SU-DHL-6 (cell line): ENCODE measurements around the gene FREY1.

Source experiments
- H2AFZ ChIP-seq: fragments of 200-600 bp; sonication (generic); 2 replicates; pipeline ENCODE4 v1.6.1; 2014; ENCODE audit warnings: low read depth, mild to moderate bottlenecking, moderate library complexity, mixed read lengths, antibody characterized with exemption, low read length; ENCODE audit not compliant: severe bottlenecking
- H3F3A ChIP-seq: fragments of 200-600 bp; shearing (Covaris generic); 2 replicates; pipeline ENCODE4 v1.6.0; 2016; ENCODE audit warnings: antibody characterized with exemption, mild to moderate bottlenecking; ENCODE audit not compliant: insufficient read depth
- H3K27ac ChIP-seq: fragments of 200-600 bp; sonication (generic); 2 replicates; pipeline ENCODE4 v1.5.1; 2016; ENCODE audit warnings: low read depth, mild to moderate bottlenecking, low read length, moderate library complexity, mixed read lengths
- H3K27me3 ChIP-seq: fragments of 200-600 bp; sonication (generic), shearing (Covaris generic); 2 replicates; pipeline ENCODE4 v1.6.0; 2014; ENCODE audit warnings: mild to moderate bottlenecking, low read length
- H3K36me3 ChIP-seq: fragments of 200-600 bp; sonication (generic); 2 replicates; pipeline ENCODE4 v1.6.1; 2014; ENCODE audit warnings: mild to moderate bottlenecking, low read length, mixed read lengths
- H3K4me2 ChIP-seq: fragments of 300-600, 200-600 bp; shearing (Covaris generic), sonication (generic); 2 replicates; pipeline ENCODE4 v1.6.0; 2014; ENCODE audit warnings: low read length, low read depth, mild to moderate bottlenecking; ENCODE audit not compliant: poor library complexity, severe bottlenecking
- H3K4me3 ChIP-seq: fragments of 200-600 bp; sonication (generic); 2 replicates; pipeline ENCODE4 v1.5.1; 2014; ENCODE audit warnings: antibody characterized with exemption, low read length, mild to moderate bottlenecking, mixed read lengths; ENCODE audit not compliant: insufficient read depth, poor library complexity, severe bottlenecking
- H3K79me2 ChIP-seq: fragments of 200-600 bp; sonication (generic); 2 replicates; pipeline ENCODE4 v1.6.1; 2014; ENCODE audit warnings: mild to moderate bottlenecking, low read length, moderate library complexity; ENCODE audit not compliant: insufficient read depth
- H3K9ac ChIP-seq: fragments of 200-600 bp; sonication (generic); 2 replicates; pipeline ENCODE4 v1.7.0; 2014; ENCODE audit warnings: mild to moderate bottlenecking, low read length
- H3K9me2 ChIP-seq: fragments of 200-600 bp; sonication (generic); replicated peaks from 2 replicates; pipeline ENCODE4 v1.6.1; 2014; ENCODE audit warnings: low read length; ENCODE audit not compliant: insufficient read depth
- H3K9me3 ChIP-seq: fragments of 200-600 bp; sonication (generic); 2 replicates; pipeline ENCODE4 v1.6.1; 2014; ENCODE audit warnings: low read length, mixed read lengths; ENCODE audit not compliant: insufficient read depth
- H4K20me1 ChIP-seq: fragments of 200-600 bp; sonication (generic); 2 replicates; pipeline ENCODE4 v1.6.1; 2014; ENCODE audit warnings: low read depth, mild to moderate bottlenecking, antibody characterized with exemption, low read length, moderate library complexity, mixed read lengths
- EZH2phosphoT487 ChIP-seq: fragments of 200-600 bp; sonication (generic), shearing (Covaris generic); conservative IDR thresholded peaks from 2 replicates; pipeline ENCODE4 v1.6.1; 2018; ENCODE audit warnings: mild to moderate bottlenecking, antibody characterized with exemption, low read length, moderate library complexity, mixed read lengths
- TF ChIP-seq, protein P1 (sequence below): fragments of 200-600 bp; sonication (generic); IDR thresholded peaks from one replicate; pipeline ENCODE4 v1.5.1; 2017; ENCODE audit warnings: antibody characterized with exemption, mild to moderate bottlenecking, low read length, moderate library complexity; ENCODE audit not compliant: insufficient read depth, poor library complexity, severe bottlenecking

FREY1 gene

DNA sequence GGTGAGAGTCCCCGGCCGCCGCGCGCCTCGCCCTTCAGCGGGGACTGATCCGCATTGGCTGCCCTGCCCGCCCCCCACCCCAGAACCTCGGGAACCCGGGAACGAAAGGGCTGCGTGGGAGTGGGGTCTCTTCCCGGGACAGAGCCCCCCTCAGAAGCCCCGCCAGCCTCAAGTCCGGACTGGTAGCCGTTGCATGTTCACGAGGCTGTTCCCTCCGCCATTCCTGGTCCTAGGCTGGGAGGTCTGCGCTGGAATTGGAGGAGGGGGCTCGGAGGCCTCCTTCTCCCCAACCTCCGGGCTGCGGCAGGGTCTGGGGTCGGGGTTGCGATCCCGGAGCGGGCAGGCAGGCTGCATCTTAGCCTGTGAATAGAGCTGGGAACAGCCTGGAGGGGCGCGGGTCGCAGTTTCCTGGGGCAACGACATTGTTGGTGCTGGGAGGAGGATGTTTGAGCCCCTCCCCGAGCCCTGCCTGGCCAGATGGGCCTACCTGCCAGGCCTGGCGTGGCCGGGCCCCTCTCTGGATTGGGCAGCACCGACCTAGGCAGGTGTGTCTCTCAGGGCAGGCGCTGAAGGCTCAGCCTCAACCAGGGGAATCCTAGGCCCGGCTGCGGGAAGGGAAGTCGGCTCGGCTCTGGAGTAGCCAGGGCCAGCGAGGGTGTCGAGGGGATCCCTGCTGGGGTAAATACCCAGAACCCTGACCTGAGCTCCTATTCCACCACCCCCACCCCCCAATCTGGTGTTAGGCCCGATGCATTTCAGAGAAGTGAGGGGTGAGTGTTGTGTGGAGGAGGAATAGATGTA, 20.9 kb downstream of the FREY1 start:
- no peaks in the 10 kb centered on the region for H4K20me1 ChIP-seq

DNA sequence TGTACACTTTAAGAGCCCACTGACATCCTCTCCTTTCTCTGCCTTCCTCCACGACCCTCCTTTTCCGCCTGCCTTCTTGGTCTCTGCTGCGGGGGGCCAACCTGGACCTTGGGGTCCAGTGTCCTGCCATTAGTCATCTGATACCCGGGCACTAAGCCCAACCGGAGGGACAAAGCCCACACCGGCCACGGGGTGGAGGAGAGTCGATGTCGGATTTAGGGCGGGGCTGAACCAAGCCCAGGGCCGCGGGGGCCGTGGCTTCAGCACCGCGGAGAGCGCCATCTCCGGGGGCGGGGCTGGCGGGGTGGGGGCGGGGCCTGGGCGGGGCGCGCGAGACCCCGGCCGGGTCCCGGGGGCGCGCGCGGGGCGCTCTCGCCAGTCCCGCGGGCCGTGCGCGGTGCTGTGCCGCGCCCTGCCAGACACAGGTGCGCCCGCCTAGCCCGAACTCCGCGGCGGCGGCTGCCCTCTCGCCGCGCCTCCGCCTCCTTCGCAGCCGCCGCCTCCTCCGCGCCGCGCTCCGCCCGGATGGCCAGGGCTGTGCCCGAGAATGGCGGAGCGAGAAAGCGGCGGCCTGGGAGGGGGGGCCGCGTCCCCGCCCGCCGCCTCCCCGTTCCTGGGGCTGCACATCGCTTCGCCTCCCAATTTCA, 21.7 kb downstream of the FREY1 start, which contains the start of gene MAPK8IP1:
Gene MAPK8IP1 (plus strand): TSS at position 378 of the 647 bp plus-strand sequence. CDS start 170 bp downstream, at position 548.
- peak within 1 kb of the TSS; percentile 31; the same call in 1 of the 2 replicates for H3K9ac ChIP-seq
- TF ChIP-seq, protein P1, sequence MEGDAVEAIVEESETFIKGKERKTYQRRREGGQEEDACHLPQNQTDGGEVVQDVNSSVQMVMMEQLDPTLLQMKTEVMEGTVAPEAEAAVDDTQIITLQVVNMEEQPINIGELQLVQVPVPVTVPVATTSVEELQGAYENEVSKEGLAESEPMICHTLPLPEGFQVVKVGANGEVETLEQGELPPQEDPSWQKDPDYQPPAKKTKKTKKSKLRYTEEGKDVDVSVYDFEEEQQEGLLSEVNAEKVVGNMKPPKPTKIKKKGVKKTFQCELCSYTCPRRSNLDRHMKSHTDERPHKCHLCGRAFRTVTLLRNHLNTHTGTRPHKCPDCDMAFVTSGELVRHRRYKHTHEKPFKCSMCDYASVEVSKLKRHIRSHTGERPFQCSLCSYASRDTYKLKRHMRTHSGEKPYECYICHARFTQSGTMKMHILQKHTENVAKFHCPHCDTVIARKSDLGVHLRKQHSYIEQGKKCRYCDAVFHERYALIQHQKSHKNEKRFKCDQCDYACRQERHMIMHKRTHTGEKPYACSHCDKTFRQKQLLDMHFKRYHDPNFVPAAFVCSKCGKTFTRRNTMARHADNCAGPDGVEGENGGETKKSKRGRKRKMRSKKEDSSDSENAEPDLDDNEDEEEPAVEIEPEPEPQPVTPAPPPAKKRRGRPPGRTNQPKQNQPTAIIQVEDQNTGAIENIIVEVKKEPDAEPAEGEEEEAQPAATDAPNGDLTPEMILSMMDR = no peak
- no peak for TF ChIP-seq EZH2phosphoT487

More for the DNA sequence above, 20.9 kb downstream of the FREY1 start:
- no peak for TF ChIP-seq EZH2phosphoT487
- TF ChIP-seq, protein P1 = no peak
- no peaks in the 10 kb centered on the region for H3K27me3 ChIP-seq
- H3K4me2 ChIP-seq = peak overlapping the region; percentile 43
- H3K79me2 ChIP-seq = no peaks in the 10 kb centered on the region
- no peak overlapping the region for H3K27ac ChIP-seq
- H3K9me3 ChIP-seq = no peaks in the 10 kb centered on the region
- no peaks in the 10 kb centered on the region for H3K36me3 ChIP-seq
- H3K9me2 ChIP-seq = no peaks in the 10 kb centered on the region
- no peak overlapping the region for H3K4me3 ChIP-seq
- no peak overlapping the region for H2AFZ ChIP-seq
- H3K9ac ChIP-seq = peak overlapping the region; percentile 31; the same call in 1 of the 2 replicates
- H3F3A ChIP-seq = no peaks in the 10 kb centered on the region

DNA sequence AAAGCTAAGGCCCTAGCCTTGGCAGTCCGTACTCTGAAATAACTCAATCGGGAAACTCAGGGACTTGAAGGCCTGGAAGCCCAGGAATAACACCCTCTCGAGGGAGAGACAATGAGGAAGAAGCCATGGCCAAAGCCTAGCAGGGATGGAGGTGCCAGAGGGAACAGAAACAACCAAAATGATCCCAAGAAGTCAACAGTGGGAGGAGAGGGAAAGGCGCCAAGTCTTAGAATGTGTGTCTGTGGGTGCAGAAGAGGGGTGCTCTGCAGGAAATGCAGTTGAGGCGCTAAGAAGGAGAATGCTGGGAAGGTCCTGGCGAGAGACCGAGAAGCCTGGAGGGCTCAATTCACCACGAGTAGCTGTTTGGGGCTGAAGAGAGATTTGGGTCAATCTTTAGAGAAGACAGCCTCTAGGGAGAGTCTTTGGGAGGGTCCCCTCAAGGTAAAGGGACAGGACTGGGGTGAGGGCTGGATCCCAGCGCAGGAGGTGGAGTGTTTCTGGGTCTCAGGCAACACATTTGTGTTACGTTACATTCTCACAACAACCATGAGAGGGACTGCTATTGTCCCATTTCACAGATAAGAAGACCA, 22.4 kb downstream of the FREY1 start:
- H3K4me2 ChIP-seq = peak overlapping the region; percentile 60
- TF ChIP-seq, protein P1 = no peak
- TF ChIP-seq EZH2phosphoT487 = no peak

More for the DNA sequence above, 21.7 kb downstream of the FREY1 start, which contains the start of gene MAPK8IP1:
- Histone ChIP-seq H3K79me2 (no peaks in the 10 kb centered on the region), H3K9me2 (no peaks in the 10 kb centered on the region), H3K4me3 (peak within 1 kb of the TSS; percentile 52), H3K27ac (no peak within 1 kb of the TSS), H3K27me3 (no peaks in the 10 kb centered on the region), H4K20me1 (no peaks in the 10 kb centered on the region), H3F3A (no peaks in the 10 kb centered on the region), H3K4me2 (peak within 1 kb of the TSS; percentile 60), H3K36me3 (no peaks in the 10 kb centered on the region), H3K9me3 (no peaks in the 10 kb centered on the region), H2AFZ (no peak within 1 kb of the TSS)

More for the DNA sequence above, 22.4 kb downstream of the FREY1 start:
- H3K27ac ChIP-seq = no peak overlapping the region
- no peaks in the 10 kb centered on the region for H3K27me3 ChIP-seq
- no peaks in the 10 kb centered on the region for H3K36me3 ChIP-seq
- H3K9ac ChIP-seq = no peak overlapping the region
- peak overlapping the region; percentile 52 for H3K4me3 ChIP-seq
- no peak overlapping the region for H2AFZ ChIP-seq
- H3F3A ChIP-seq = no peaks in the 10 kb centered on the region
- no peaks in the 10 kb centered on the region for H4K20me1 ChIP-seq
- H3K79me2 ChIP-seq = no peaks in the 10 kb centered on the region
- H3K9me3 ChIP-seq = no peaks in the 10 kb centered on the region
- H3K9me2 ChIP-seq = no peaks in the 10 kb centered on the region
